HL-60 (cell line): ENCODE data around the gene CORO2A.
A peak's percentile ranks its signal among the peaks of the same experiment; 100 is the strongest.

Source experiments
- DNase-seq, 2 experiments: peaks; one replicate each; pipeline ENCODE4 v3.0.0-alpha.2; 2010 to 2020; ENCODE audit warnings: low read depth in 1 of 2, low spot score in 1 of 2
- H3K27ac ChIP-seq: fragments of 250-450 bp; sonication (Bioruptor Pico); replicated peaks from 2 replicates; pipeline ENCODE4 v1.5.1; 2020; ENCODE audit warnings: mild to moderate bottlenecking, moderate library complexity
- H3K27me3 ChIP-seq: fragments of 250-450 bp; sonication (Bioruptor Pico); 2 replicates; pipeline ENCODE4 v1.5.1; 2021; ENCODE audit warnings: mild to moderate bottlenecking, moderate library complexity; ENCODE audit not compliant: insufficient read depth, poor library complexity, severe bottlenecking
- H3K4me3 ChIP-seq: replicated peaks from 2 replicates; pipeline ENCODE4 v1.5.1; 2011; ENCODE audit warnings: mild to moderate bottlenecking, control low read depth, low read length; ENCODE audit not compliant: insufficient read depth
- GABPA ChIP-seq: IDR thresholded peaks from 2 replicates; pipeline ENCODE4 v1.6.1; 2012; ENCODE audit warnings: low read depth
- POLR2AphosphoS5 ChIP-seq: IDR thresholded peaks from 2 replicates; pipeline ENCODE4 v1.6.1; 2012; ENCODE audit warnings: low read depth
- SPI1 ChIP-seq: IDR thresholded peaks from 2 replicates; pipeline ENCODE4 v1.6.1; 2012; ENCODE audit warnings: low read depth, mild to moderate bottlenecking, borderline replicate concordance
- TF ChIP-seq, protein P1 (sequence below): IDR thresholded peaks from one replicate; pipeline ENCODE4 v1.5.1; 2011; ENCODE audit warnings: low read length, control low read depth, inconsistent platforms; ENCODE audit not compliant: insufficient read depth
- TF ChIP-seq, protein P2 (sequence below): IDR thresholded peaks from 2 replicates; pipeline ENCODE4 v1.6.1; 2012; ENCODE audit warnings: low read depth; ENCODE audit not compliant: insufficient replicate concordance

CORO2A gene

DNA sequence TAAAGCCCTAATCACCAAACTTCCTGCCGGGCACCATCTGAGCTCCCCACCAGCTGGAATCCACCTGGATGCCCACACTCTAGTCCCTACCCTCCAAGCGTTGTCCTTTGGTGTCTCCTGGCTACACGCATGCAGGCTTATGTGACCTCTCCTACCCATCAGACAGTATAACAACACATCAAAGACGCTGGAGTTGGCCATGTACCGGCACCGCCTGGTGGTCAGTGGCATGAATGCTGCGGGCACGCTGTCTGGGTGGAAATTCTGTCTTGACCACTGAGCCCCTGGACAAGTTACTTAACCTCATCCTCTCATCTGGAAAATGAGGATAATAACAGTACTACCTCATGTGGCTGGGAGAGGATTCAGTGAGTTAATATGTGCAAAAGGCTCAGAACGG, 23.4 kb upstream of the CORO2A start:
- no peak overlapping the region for H3K4me3 ChIP-seq
- DNase-seq = no peak
- no peak for TF ChIP-seq GABPA
- TF ChIP-seq, protein P1, sequence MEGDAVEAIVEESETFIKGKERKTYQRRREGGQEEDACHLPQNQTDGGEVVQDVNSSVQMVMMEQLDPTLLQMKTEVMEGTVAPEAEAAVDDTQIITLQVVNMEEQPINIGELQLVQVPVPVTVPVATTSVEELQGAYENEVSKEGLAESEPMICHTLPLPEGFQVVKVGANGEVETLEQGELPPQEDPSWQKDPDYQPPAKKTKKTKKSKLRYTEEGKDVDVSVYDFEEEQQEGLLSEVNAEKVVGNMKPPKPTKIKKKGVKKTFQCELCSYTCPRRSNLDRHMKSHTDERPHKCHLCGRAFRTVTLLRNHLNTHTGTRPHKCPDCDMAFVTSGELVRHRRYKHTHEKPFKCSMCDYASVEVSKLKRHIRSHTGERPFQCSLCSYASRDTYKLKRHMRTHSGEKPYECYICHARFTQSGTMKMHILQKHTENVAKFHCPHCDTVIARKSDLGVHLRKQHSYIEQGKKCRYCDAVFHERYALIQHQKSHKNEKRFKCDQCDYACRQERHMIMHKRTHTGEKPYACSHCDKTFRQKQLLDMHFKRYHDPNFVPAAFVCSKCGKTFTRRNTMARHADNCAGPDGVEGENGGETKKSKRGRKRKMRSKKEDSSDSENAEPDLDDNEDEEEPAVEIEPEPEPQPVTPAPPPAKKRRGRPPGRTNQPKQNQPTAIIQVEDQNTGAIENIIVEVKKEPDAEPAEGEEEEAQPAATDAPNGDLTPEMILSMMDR = peak; percentile 4
- no peak overlapping the region for H3K27ac ChIP-seq
- H3K27me3 ChIP-seq = no peaks in the 10 kb centered on the region

DNA sequence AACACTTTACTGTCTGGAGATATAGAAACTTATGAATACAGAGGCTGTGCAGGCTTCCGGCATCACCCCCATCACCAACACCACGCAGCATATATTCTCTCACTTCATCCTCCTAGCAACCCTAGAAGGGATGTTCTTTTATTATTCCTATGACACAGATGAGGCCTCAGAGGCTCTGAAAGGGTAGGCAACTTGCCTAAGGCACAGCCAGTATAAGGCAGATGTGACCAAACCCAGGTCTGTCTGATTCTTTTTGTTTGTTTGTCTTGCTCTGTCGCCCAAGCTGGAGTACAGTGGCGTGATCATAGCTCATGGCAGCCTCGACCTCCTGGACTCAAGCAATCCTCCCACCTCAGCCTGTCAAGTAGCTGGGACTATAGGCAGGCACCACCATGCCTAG, 22.8 kb upstream of the CORO2A start:
- TF ChIP-seq, protein P2, sequence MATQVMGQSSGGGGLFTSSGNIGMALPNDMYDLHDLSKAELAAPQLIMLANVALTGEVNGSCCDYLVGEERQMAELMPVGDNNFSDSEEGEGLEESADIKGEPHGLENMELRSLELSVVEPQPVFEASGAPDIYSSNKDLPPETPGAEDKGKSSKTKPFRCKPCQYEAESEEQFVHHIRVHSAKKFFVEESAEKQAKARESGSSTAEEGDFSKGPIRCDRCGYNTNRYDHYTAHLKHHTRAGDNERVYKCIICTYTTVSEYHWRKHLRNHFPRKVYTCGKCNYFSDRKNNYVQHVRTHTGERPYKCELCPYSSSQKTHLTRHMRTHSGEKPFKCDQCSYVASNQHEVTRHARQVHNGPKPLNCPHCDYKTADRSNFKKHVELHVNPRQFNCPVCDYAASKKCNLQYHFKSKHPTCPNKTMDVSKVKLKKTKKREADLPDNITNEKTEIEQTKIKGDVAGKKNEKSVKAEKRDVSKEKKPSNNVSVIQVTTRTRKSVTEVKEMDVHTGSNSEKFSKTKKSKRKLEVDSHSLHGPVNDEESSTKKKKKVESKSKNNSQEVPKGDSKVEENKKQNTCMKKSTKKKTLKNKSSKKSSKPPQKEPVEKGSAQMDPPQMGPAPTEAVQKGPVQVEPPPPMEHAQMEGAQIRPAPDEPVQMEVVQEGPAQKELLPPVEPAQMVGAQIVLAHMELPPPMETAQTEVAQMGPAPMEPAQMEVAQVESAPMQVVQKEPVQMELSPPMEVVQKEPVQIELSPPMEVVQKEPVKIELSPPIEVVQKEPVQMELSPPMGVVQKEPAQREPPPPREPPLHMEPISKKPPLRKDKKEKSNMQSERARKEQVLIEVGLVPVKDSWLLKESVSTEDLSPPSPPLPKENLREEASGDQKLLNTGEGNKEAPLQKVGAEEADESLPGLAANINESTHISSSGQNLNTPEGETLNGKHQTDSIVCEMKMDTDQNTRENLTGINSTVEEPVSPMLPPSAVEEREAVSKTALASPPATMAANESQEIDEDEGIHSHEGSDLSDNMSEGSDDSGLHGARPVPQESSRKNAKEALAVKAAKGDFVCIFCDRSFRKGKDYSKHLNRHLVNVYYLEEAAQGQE = no peak
- no peak for TF ChIP-seq SPI1
- no peak for TF ChIP-seq POLR2AphosphoS5
- TF ChIP-seq GABPA = no peak
- TF ChIP-seq, protein P1 = no peak
- no peak overlapping the region for H3K27ac ChIP-seq
- no peak for DNase-seq
- no peaks in the 10 kb centered on the region for H3K27me3 ChIP-seq
- no peak overlapping the region for H3K4me3 ChIP-seq

DNA sequence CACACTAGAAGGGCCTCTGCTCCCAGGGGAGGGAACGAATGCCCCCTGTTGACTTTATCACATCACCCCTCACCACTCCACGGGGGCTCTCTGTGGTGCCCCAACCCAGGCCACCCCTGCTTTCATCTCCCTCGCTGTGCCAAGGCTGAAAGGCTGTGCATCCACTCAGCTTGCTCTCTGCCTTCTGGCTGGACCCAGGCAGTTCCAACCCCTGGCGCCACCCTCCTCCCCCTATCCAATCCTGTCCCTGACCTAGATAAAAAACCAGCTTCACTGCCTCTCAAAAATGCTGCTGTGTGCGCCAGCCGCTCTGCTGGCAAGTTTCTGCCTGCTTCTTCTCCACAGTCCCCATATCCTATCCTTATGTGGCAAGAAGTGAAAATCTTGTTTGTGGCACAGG, 22.4 kb upstream of the CORO2A start:
- Histone ChIP-seq H3K4me3 (no peak overlapping the region), H3K27ac (no peak overlapping the region), H3K27me3 (no peaks in the 10 kb centered on the region)
- no peak for DNase-seq
- TF ChIP-seq SPI1 (no peak), POLR2AphosphoS5 (no peak), GABPA (no peak)
- TF ChIP-seq, protein P2 = no peak
- TF ChIP-seq, protein P1 = no peak

DNA sequence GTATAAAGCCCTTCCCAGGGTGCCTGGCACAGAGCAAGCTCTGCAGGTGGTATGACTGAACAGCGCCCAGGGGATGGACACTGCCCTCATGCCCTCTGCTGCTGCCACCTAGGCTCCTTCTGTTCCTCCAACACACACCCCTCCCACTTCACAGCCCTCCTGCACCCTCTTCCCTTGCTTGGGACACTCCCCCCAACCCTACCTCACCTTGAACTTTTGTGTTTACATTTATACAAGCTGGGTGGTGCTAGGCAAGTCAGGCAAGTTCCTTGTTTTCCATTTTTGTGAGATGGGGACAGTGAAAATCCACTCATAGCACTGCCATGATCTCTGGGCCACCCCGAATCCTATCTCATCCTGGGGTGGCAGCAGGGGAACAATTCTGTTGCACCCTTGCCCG, 18.8 kb upstream of the CORO2A start:
- no peak for DNase-seq
- H3K27me3 ChIP-seq = no peaks in the 10 kb centered on the region
- H3K27ac ChIP-seq = no peak overlapping the region
- TF ChIP-seq, protein P1 = no peak
- TF ChIP-seq SPI1 (no peak), POLR2AphosphoS5 (no peak), GABPA (no peak)
- TF ChIP-seq, protein P2 = no peak
- no peak overlapping the region for H3K4me3 ChIP-seq
